ENCODE measurements around the gene ANKMY1.
"Not testable (repeated sequence)": the region's sequence is repeated elsewhere in the genome, so short reads cannot be mapped to it uniquely, and the experiment has no call there.

DNA sequence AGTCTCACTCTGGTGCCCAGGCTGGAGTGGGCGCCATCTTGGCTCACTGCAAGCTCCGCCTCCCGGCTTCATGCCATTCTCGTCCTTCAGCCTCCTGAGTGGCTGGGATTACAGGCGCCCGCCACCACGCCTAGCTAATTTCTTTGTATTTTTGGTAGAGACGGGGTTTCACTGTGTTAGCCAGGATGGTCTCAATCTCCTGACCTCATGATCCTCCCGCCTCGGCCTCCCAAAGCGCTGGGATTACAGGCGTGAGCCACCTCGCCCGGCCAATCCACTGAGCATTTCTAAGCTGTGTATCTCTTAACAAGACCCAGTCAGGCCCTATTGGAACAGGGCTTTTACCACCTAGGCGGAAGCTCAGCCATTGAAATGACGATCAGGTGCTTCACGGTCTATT, 5.4 kb upstream of the ANKMY1 start:
- not testable (repeated sequence) for TF ChIP-seq CTCF (conservative IDR thresholded peaks at IDR 0.05); EZH2 (IDR thresholded peaks at IDR 0.05; ENCODE audit: low read depth)
